Activated CD4-positive, alpha-beta memory T cell treated with anti-CD3 and anti-CD28 coated beads, Interleukin-2, amount 10 ng/mL, durations not matched to agents 7 days and 5 days (primary cell): Measurements from ENCODE around the gene C2orf81. TPM values are rescaled to one million over a fixed set of nuclear protein-coding genes. Genes with fewer than 3 reads are reported as not detected.

ENCODE experiments used
- CTCF ChIA-PET: fragments of 350-600 bp; sonication (Branson Sonifier 250); formaldehyde crosslinking; loops from one replicate; lab custom pipeline; 2021; ENCODE audit warnings: antibody characterized with exemption, inconsistent platforms; lab: Charles Lee
- POLR2A ChIA-PET: fragments of 350-600 bp; sonication (Branson Sonifier 250); formaldehyde crosslinking; loops from one replicate; lab custom pipeline; 2021; ENCODE audit warnings: antibody characterized with exemption; lab: Charles Lee
- DNase-seq: peaks from one replicate; pipeline ENCODE4 v3.0.0-alpha.2; 2020
- H3K27ac Mint-ChIP-seq: one replicate; pipeline ENCODE4 v1.8.0; 2021; ENCODE audit warnings: mild to moderate bottlenecking, mixed read lengths
- H3K27me3 Mint-ChIP-seq: one replicate; pipeline ENCODE4 v1.8.0; 2021; ENCODE audit warnings: mixed read lengths
- H3K36me3 Mint-ChIP-seq: one replicate; pipeline ENCODE4 v1.8.0; 2021; ENCODE audit warnings: low read depth, mixed read lengths
- H3K4me1 Mint-ChIP-seq: one replicate; pipeline ENCODE4 v1.8.0; 2021; ENCODE audit warnings: mixed read lengths
- H3K4me3 Mint-ChIP-seq: one replicate; pipeline ENCODE4 v1.8.0; 2021; ENCODE audit warnings: mild to moderate bottlenecking, mixed read lengths
- H3K9me3 Mint-ChIP-seq: one replicate; pipeline ENCODE4 v1.8.0; 2021; ENCODE audit warnings: mixed read lengths
- total RNA-seq, 2 experiments: library from RNA; stranded (reverse); gene quantifications; one replicate each; pipeline ENCODE4 v1.2.3, GENCODE V29; 2021

C2orf81 gene
- total RNA-seq, 2 experiments from 2014 or later = 1.2 to 1.6 TPM

DNA sequence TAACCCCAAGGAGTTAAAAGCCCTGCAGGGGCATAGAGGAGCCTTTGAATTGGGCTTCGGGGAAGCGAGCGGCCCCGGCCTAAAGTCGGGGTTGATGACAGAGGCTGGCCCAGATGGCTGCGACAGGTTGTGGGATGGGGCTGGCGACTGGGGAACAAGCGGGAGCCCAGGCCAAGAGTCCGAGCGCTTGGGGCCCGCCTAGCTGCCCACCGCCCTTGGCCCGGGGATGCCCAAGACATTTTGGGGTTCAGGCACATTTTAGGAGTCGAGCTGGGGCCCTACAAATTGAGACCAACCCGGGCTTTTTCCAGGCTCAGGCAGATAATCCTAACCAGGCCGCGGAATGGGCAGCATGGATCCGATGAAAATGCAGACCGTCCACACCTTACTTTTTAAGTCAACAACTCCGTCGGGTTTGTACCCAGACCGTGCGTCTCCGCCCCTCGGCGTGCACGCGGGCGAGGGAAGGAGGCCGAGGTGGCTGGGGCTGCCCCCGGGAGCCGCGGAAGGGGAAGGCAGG is 19.8 kb upstream of the C2orf81 start:
- Mint-ChIP-seq H3K36me3 (no peaks in the 10 kb centered on the region), H3K4me3 (no peak overlapping the region), H3K27me3 (peaks cover 53% of the 10 kb centered on the region), H3K9me3 (no peaks in the 10 kb centered on the region), H3K4me1 (peaks cover 11% of the 10 kb centered on the region), H3K27ac (no peak overlapping the region)
- DNase-seq = no peak
- POLR2A ChIA-PET = interaction anchor here (1.5 kb wide), 1 partner anchor 13 kb away, joined by 5 read pairs; the partner anchor contains the start of gene INO80B
- CTCF ChIA-PET = interaction anchor here (1.2 to 1.6 kb wide), 2 partner anchors 10 to 91 kb away, joined by 4 to 5 read pairs; no protein-coding TSS in a partner anchor

DNA sequence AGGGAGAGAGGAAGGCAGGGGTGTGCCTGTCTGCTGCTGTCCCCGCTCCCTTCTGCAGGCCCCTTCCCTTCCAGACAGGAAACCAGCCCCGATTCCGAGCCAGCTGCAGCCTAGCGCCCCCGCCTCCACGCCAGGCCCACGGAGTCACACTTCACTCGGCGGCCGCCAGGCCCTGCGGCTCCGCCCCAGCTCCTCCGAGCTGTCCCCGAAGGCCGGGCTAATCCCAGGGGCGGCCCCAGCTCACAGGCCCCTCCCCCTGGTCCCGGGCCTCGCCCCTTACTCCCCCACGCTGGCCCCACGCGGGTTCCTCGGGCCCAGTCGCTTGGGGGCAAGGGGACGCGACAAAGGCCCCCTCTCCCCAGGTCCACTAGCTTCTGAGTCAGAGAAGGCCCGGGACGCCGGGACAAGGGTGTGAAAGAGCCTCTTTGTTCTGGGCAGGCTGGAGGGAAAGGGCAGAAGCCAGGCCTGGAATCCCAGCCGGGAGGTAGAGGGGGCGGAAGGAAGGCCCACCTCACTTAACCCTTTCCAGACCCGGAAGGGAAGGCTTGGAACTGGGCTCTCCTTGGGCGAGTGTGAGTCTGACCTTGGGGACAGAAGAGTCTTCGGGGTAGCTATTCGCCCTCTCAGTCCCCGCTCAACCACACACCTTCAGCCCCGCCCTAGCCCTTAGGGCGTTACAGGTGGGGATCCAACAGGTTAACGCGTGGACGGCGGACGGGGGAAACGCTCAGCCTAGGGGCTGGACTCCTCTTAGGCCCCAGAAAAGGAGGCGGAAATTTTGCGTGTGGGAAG is 19.2 kb upstream of the C2orf81 start:
- H3K36me3 Mint-ChIP-seq = no peaks in the 10 kb centered on the region
- no peak overlapping the region for H3K27ac Mint-ChIP-seq
- peak overlapping the region; percentile 19 for H3K4me3 Mint-ChIP-seq
- CTCF ChIA-PET = interaction anchor here (1.2 to 1.6 kb wide), 3 partner anchors 9 to 92 kb away, joined by 4 to 5 read pairs (median 4); no protein-coding TSS in a partner anchor
- POLR2A ChIA-PET = interaction anchor here (0.6 to 1.6 kb wide), 5 partner anchors 10 to 26 kb away, joined by 3 to 5 read pairs (median 3); partner anchors contain the start of genes C2orf81, INO80B and WDR54
- DNase-seq = peak; percentile 42
- peaks cover 11% of the 10 kb centered on the region for H3K4me1 Mint-ChIP-seq
- H3K27me3 Mint-ChIP-seq = peaks cover 51% of the 10 kb centered on the region
- H3K9me3 Mint-ChIP-seq = no peaks in the 10 kb centered on the region

DNA sequence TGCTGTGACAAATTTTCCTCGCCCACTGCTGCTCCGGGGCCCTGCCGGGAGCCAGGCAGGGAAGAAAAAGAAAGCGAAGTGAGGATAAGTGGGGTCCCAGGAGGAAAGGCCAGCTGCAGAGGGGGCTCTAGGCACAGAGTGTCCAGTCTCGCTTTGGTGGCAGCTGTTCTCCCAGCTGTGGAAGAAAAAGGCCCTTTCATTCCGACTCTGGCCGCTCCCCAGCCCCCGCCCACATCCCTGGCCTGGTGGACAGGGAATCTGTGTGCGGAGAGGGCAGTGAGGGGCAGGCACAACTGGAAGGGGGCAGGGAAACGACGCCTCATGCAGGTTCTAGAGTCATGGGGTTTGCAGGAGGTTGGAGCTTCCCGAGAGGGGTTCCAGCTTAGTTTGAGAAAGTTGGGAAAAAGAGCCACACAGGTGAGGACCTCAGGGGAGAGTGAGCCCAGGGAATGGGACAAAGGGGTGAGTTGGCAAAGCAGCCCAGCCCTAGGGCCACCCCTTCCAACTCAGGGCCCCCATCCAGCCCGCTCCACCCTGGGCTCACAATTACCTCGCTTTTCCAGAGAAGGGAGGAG is 18.5 kb upstream of the C2orf81 start:
- Mint-ChIP-seq H3K9me3 (no peaks in the 10 kb centered on the region), H3K27ac (no peak overlapping the region), H3K4me3 (no peak overlapping the region), H3K4me1 (peaks cover 11% of the 10 kb centered on the region), H3K27me3 (peaks cover 48% of the 10 kb centered on the region), H3K36me3 (no peaks in the 10 kb centered on the region)
- ChIA-PET CTCF (interaction anchor here (1.2 to 1.6 kb wide), 3 partner anchors 9 to 92 kb away, joined by 4 to 5 read pairs (median 4); no protein-coding TSS in a partner anchor), POLR2A (interaction anchor here (0.6 to 1.7 kb wide), 6 partner anchors 11 to 33 kb away, joined by 3 to 5 read pairs (median 3); partner anchors contain the start of genes C2orf81, INO80B, MRPL53 and WDR54)
- DNase-seq = no peak

DNA sequence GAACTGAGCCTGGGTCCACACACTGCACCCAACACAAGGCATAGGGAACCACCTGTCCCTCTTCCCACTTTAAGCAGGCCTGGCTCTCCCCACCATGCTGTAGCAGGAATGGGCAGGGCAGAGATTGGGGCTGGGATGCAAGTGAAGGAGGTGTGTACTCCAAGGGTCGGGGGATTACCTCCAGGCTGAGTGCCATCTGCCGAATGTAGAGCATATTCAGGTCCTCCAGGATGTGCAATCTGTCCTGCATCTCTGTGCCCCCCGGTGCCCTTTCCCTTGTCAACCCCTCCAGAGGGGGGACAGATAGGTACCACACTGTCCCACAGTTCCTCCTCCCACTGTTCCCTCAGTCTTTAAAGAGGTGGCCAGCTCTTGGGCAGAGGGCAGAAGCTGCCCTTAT is 18.0 kb upstream of the C2orf81 start:
- Mint-ChIP-seq H3K4me1 (peaks cover 11% of the 10 kb centered on the region), H3K4me3 (no peak overlapping the region), H3K36me3 (no peaks in the 10 kb centered on the region), H3K9me3 (no peaks in the 10 kb centered on the region), H3K27ac (no peak overlapping the region), H3K27me3 (peaks cover 43% of the 10 kb centered on the region)
- ChIA-PET CTCF (interaction anchor here (1.3 to 1.6 kb wide), 2 partner anchors 38 to 93 kb away, joined by 4 to 5 read pairs; no protein-coding TSS in a partner anchor), POLR2A (interaction anchor here (0.9 to 1.7 kb wide), 5 partner anchors 9 to 240 kb away, joined by 3 to 5 read pairs (median 3); partner anchors contain the start of genes C2orf81, MRPL53, MTHFD2 and WDR54)
- DNase-seq = no peak

DNA sequence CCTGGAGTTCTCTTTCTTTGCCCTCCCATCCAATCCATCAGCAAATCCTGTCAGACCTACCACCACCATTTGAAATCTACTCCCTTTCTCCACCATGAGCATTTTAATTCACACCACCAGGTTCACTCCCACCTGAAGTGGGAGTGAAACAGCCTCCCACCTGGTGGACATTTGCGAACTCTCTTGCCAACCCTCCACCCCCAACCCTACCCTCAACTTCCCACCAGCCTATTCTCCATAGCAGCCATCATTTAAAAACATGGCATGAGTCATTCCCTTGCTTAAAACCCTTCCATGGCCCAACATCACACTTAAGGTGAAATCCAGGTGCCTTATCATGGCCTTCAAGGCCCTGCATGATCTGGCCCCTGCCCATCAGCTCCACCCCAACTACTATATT is 16.8 kb upstream of the C2orf81 start:
- peaks cover 37% of the 10 kb centered on the region for H3K27me3 Mint-ChIP-seq
- CTCF ChIA-PET = no interaction called here
- peaks cover 11% of the 10 kb centered on the region for H3K4me1 Mint-ChIP-seq
- H3K27ac Mint-ChIP-seq = no peak overlapping the region
- POLR2A ChIA-PET = interaction anchor here (0.9 to 1.7 kb wide), 3 partner anchors 10 to 239 kb away, joined by 3 read pairs; partner anchors contain the start of genes MRPL53 and MTHFD2
- H3K36me3 Mint-ChIP-seq = no peaks in the 10 kb centered on the region
- no peak for DNase-seq
- H3K4me3 Mint-ChIP-seq = no peak overlapping the region
- H3K9me3 Mint-ChIP-seq = no peaks in the 10 kb centered on the region

DNA sequence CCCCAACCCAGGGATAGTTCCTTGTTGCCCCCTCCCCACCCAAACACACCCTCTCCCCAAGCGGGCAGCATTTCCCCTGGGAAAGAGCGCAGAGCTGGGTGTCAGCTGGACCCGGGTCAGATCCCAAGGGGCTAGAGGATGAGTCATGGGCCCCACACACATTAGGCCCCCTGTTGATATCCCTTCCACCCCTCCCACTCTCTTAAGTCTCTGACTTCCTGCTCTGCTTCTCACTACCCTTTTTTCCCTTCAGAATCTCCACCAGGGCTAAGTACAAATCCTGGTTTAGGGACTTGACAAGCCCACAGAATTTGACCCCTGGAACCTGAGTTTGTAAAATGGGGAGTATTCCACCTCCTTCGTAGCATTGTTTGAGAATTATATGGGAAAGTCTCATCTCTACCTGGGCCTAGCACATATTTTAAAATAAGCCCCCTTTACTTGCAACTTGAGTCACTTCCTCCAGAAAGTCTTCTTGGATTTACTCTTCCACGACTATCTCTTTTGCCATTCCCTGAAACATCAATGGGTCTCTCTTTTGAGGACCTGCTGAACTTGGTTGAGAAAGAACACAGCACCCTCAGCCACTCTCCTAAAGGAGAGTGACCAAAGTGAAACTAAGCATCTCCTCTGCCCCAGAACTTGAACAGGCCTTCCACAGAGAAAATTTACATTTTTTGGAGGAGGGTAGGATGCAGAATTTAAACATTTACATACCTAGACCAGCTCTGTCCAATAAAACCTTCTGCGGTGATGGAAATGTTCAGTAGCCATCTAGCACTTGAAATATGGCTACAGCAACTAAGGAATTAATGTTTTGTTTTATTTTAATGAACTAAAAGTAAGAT is 15.7 kb upstream of the C2orf81 start:
- ChIA-PET POLR2A (no interaction called here), CTCF (no interaction called here)
- no peak for DNase-seq
- H3K9me3 Mint-ChIP-seq = no peaks in the 10 kb centered on the region
- no peak overlapping the region for H3K4me3 Mint-ChIP-seq
- peaks cover 32% of the 10 kb centered on the region for H3K27me3 Mint-ChIP-seq
- H3K27ac Mint-ChIP-seq = no peak overlapping the region
- peaks cover 8% of the 10 kb centered on the region for H3K4me1 Mint-ChIP-seq
- no peaks in the 10 kb centered on the region for H3K36me3 Mint-ChIP-seq

DNA sequence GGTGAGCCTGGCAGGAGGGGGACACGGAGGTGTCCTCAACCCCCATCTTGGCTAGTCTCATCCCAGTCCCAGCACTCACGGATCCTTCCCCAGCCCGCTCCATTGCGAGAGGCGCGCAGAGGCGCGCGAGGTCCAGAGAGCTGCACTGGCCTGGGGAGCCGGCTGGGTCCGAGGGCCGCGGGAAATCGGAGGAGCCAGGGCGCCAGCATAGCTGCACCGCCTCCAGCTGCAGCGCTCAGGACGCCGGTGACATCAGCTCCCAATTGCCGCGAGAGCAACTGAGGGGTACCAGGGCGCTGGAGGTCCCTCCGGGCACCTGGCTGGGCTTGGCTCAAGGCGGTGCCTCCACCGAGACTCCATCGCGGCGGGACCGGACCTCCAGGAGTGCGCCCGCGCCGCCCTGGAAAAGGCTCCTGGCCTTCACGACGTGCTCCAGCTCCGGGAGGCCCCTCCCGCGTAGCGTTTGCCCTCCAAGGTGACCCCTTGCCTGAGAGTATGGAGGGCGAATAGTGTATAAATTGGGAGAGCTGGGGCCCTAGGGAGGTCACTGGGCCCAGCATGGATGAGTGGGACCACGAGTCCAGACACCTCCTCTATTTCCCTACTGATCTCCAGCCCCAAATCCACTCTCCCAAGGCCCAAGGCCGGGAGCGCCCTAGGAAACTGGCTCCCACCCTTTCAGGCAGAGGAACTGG is 14.8 kb upstream of the C2orf81 start:
- POLR2A ChIA-PET = no interaction called here
- no peaks in the 10 kb centered on the region for H3K9me3 Mint-ChIP-seq
- H3K27me3 Mint-ChIP-seq = peaks cover 28% of the 10 kb centered on the region
- no peak for DNase-seq
- H3K36me3 Mint-ChIP-seq = no peaks in the 10 kb centered on the region
- no peak overlapping the region for H3K27ac Mint-ChIP-seq
- CTCF ChIA-PET = no interaction called here
- no peak overlapping the region for H3K4me3 Mint-ChIP-seq
- peaks cover 5% of the 10 kb centered on the region for H3K4me1 Mint-ChIP-seq

DNA sequence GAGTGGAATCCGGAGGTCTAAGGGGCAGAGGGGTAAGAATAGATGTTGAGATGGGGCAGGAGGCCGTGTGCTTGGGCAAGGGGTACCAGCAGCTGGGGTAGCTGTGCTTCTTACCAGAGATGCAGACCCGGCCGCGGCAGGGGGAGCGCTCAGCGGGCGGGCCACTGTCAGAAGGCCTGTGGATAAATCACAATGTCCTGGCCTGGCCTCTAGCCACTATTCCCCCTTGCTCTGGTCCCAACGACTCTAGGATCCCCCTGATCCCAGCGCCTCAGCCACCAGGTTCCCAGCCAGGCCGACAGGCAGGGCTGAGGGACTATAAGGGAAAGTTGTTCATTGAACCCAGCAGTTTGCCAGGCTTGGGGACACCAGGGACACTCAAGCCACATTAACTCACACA is 9.1 kb upstream of the C2orf81 start:
- CTCF ChIA-PET = interaction anchor here (1.3 kb wide), 1 partner anchor 10 kb away, joined by 4 read pairs; no protein-coding TSS in a partner anchor
- POLR2A ChIA-PET = interaction anchor here (1.2 kb wide), 1 partner anchor 13 kb away, joined by 4 read pairs; no protein-coding TSS in a partner anchor

DNA sequence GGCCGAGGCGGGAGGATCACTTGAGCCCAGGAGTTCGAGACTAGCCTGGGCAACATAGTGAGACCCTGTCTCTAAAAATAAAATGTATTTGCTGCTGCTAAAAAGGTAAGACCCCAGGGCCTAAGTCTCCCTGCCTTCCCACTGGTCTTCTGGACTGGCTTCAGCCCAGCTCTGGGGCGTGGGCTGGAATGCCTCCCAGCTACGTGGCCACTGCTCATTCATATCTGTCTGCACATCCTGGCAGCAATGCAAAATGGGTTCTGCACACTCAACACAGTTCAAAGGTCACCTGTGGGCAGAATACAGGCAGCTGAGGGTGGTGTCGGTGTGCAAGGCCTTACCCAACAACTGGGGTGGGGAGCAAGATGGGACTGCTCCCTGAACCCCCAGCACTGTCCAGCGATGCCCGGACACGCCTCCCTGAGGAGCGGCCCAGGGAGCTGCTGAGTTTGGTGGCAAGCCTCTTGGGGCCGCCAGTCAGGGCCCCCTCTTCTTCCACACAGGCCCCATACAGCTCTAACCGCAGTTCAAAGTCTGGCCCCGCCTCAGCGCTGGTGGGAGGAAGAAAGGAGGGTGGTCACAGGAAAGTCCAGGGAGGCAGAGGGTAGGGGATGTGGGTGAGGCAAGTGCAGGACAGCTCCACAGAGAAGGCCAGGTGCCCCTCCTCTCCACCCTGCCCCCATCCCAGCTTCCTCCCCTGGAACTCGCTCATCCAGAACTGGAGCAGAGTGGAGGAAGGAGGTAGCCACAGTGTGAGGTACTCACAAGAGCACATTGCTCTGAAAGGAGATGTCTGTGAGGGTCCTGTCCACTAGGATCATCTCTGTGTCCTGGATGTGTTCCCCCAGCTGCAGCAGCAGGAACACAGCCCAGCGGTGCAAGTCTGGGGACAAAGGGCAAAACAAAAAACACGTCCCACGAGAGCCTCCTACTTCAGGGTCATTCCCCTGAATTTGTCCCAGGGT is 8.3 kb upstream of the C2orf81 start:
- no peak overlapping the region for H3K27ac Mint-ChIP-seq
- no peaks in the 10 kb centered on the region for H3K27me3 Mint-ChIP-seq
- DNase-seq = no peak
- CTCF ChIA-PET = no interaction called here
- no peaks in the 10 kb centered on the region for H3K9me3 Mint-ChIP-seq
- POLR2A ChIA-PET = interaction anchor here (0.6 to 1.0 kb wide), 2 partner anchors 13 to 25 kb away, joined by 3 read pairs; partner anchors contain the start of gene INO80B
- H3K36me3 Mint-ChIP-seq = peaks cover 11% of the 10 kb centered on the region
- no peaks in the 10 kb centered on the region for H3K4me1 Mint-ChIP-seq
- H3K4me3 Mint-ChIP-seq = no peak overlapping the region

More for the DNA sequence above, 9.1 kb upstream of the C2orf81 start:
- Mint-ChIP-seq H3K9me3 (no peaks in the 10 kb centered on the region), H3K27me3 (no peaks in the 10 kb centered on the region), H3K4me1 (no peaks in the 10 kb centered on the region), H3K27ac (no peak overlapping the region), H3K36me3 (peaks cover 3% of the 10 kb centered on the region), H3K4me3 (no peak overlapping the region)
- no peak for DNase-seq

DNA sequence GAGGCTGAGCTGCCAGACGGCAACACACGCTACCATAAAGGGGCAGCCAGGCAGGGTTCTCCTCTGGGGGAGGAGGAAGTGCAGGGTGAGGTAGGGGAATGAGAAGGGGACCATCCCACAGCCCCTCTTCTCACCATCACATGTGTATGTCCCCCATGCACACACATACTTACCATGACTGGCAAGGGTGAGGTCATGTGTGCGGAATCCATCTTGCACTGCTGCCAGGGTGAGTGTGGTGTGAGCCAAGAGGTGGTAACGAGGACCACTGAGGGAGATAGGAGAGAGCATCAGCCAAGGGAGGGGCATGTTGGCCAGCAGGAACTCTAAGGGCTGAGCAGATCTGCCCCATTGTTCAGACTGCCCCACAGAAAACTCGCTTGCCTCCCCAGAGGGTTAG is 7.3 kb upstream of the C2orf81 start:
- POLR2A ChIA-PET = no interaction called here
- no peak overlapping the region for H3K4me3 Mint-ChIP-seq
- no peaks in the 10 kb centered on the region for H3K27me3 Mint-ChIP-seq
- CTCF ChIA-PET = no interaction called here
- H3K9me3 Mint-ChIP-seq = no peaks in the 10 kb centered on the region
- H3K36me3 Mint-ChIP-seq = peaks cover 18% of the 10 kb centered on the region
- DNase-seq = no peak
- H3K27ac Mint-ChIP-seq = no peak overlapping the region
- peaks cover 3% of the 10 kb centered on the region for H3K4me1 Mint-ChIP-seq

DNA sequence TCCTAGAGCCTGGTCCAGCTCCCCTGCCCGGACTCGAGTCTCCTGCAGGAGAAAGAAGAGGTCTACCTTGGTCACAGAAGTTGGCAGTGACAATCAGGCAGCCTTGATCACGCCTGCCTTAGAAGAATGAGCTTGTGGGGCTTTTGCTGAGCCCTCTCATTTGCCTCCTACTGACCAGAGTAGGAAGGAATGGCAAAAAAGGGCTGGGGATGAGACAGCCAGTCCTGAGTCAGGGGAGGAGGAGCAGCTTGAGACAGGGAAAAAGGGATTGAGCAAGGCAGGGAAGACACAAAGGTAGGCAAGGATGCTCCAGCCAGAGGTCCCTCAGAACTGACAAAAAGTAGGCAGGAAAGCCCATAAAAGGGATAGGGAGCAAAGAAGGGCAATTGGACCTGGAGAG is 6.1 kb upstream of the C2orf81 start:
- Mint-ChIP-seq H3K27me3 (no peaks in the 10 kb centered on the region), H3K4me1 (peaks cover 14% of the 10 kb centered on the region), H3K36me3 (peaks cover 28% of the 10 kb centered on the region), H3K4me3 (no peak overlapping the region), H3K27ac (no peak overlapping the region), H3K9me3 (no peaks in the 10 kb centered on the region)
- ChIA-PET POLR2A (interaction anchor here (1.1 kb wide), 1 partner anchor 27 kb away, joined by 3 read pairs; the partner anchor contains the start of gene INO80B), CTCF (no interaction called here)
- DNase-seq = no peak
